Measurements from ENCODE around the gene RBBP8. TPM values are rescaled to one million over a fixed set of nuclear protein-coding genes. Genes with fewer than 3 reads are reported as not detected.
A peak's percentile ranks its signal among the peaks of the same experiment; 100 is the strongest.

RBBP8 gene
- total and polyA plus RNA-seq, 2 experiments from 2014 or later: 27.1 to 45.2 TPM

DNA sequence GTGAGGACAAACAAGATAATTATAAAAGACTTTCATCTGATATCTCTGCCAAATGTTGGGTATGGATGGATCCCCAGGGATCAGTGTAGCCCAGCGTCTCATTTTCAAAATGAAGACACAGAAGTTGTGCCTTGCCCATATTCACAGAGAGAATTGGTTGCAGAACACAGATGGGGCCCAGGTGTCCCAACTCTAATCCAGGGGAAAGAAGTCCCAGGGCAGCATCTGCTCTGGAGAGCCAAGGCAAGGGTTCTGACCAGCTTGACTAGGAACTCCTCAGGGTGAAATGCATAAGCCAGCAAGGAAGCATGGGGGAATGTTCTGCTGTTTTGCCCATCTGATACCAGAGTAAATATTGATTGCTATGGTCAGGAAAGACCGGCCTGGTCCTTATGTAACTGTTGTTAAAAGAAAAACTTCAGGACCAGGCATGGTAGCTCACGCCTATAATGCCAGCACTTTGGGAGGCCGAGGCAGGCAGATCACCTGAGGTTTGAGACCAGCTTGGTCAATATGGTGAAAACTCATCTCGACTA is 133.4 kb downstream of the RBBP8 start:
- WGBS, 2 experiments (ENCODE audit: low coverage in 1 of 2, low lambda C conversion rate in 2 of 2, missing lambda C conversion rate in 2 of 2): 88 to 94% methylated on average over 5 of the region's 5 CpGs
- no peak overlapping the region for H2AFZ ChIP-seq
- no peak overlapping the region for H3K9ac ChIP-seq
- H3K4me1 ChIP-seq (ENCODE audit: insufficient read depth): no peaks in the 10 kb centered on the region
- no peak overlapping the region for H3K4me3 ChIP-seq
- in situ Hi-C loops (cut with MboI): no loop called here
- no peaks in the 10 kb centered on the region for H3F3A ChIP-seq (ENCODE audit: insufficient read depth)
- H3K36me3 ChIP-seq (ENCODE audit: low read depth): no peaks in the 10 kb centered on the region
- no peak overlapping the region for H3K27ac ChIP-seq
- H3K79me2 ChIP-seq (ENCODE audit: insufficient read depth): no peaks in the 10 kb centered on the region
- DNase-seq: no peak
- no peaks in the 10 kb centered on the region for H3K9me3 ChIP-seq (ENCODE audit: low read depth)
- no peak overlapping the region for H3K4me2 ChIP-seq (ENCODE audit: unreplicated experiment)
- H3K9me2 ChIP-seq (ENCODE audit: insufficient read depth): no peaks in the 10 kb centered on the region
- no peak for TF ChIP-seq EZH2 (IDR thresholded peaks at IDR 0.05; ENCODE audit: insufficient read depth, poor library complexity, severe bottlenecking)
- TF ChIP-seq EZH2phosphoT487 (IDR thresholded peaks at IDR 0.05; ENCODE audit: insufficient read depth, low read depth): no peak
- H4K20me1 ChIP-seq (ENCODE audit: insufficient read depth): no peaks in the 10 kb centered on the region
- no peaks in the 10 kb centered on the region for H3K27me3 ChIP-seq (replicated peaks; ENCODE audit: insufficient read depth)

DNA sequence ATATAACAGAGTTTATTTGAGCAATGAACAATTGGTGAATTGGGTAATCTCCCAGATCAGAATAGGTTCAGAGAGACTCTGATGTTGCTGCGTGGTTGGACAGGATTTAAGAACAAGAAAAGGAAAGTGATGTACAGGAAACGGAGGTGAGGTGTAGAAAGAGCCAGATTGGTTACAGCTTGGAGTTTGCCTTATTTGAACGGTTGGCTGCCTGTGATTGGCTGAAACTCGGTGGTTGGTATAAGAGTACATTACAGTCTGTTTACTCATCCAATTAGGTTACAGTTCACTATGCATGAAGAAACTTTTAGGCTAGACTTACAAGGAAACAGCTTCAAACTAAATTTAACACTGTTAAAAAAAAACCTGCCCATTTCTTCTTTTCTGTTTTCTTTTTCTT is 134.1 kb downstream of the RBBP8 start:
- no peaks in the 10 kb centered on the region for H3K36me3 ChIP-seq (ENCODE audit: low read depth)
- H4K20me1 ChIP-seq (ENCODE audit: insufficient read depth): no peaks in the 10 kb centered on the region
- H3K9me2 ChIP-seq (ENCODE audit: insufficient read depth): no peaks in the 10 kb centered on the region
- H3F3A ChIP-seq (ENCODE audit: insufficient read depth): no peaks in the 10 kb centered on the region
- H3K9me3 ChIP-seq (ENCODE audit: low read depth): no peaks in the 10 kb centered on the region
- no peak overlapping the region for H3K9ac ChIP-seq
- H3K4me3 ChIP-seq: no peak overlapping the region
- no peak overlapping the region for H3K4me2 ChIP-seq (ENCODE audit: unreplicated experiment)
- in situ Hi-C loops (cut with MboI): no loop called here
- no peak overlapping the region for H3K27ac ChIP-seq
- H2AFZ ChIP-seq: no peak overlapping the region
- peak; percentile 18 for DNase-seq
- no peaks in the 10 kb centered on the region for H3K79me2 ChIP-seq (ENCODE audit: insufficient read depth)
- no peaks in the 10 kb centered on the region for H3K27me3 ChIP-seq (replicated peaks; ENCODE audit: insufficient read depth)
- TF ChIP-seq EZH2 (IDR thresholded peaks at IDR 0.05; ENCODE audit: insufficient read depth, poor library complexity, severe bottlenecking) (no peak), EZH2phosphoT487 (IDR thresholded peaks at IDR 0.05; ENCODE audit: insufficient read depth, low read depth) (no peak)
- 65 to 66% methylated on average over 4 of the region's 4 CpGs for WGBS, 2 experiments (ENCODE audit: low coverage in 1 of 2, low lambda C conversion rate in 2 of 2, missing lambda C conversion rate in 2 of 2)
- no peaks in the 10 kb centered on the region for H3K4me1 ChIP-seq (ENCODE audit: insufficient read depth)

DNA sequence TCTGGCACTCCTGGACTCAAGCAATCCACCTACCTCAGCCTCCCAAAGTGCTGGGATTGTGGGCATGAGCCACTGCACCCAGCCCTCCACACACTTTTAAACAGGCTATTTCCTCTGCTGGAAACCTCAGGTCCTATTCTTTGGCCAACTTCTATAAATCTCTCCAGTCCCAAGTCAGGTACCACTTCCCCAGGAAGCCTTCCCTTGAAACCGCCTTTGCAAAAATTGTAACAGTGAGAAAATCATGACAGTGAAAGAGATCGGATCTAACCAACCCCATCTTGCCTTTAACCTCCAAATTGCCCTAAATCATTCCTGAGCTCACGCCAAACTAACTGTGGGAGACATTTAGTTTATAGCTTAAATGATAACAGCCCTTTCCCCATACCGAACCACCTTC is 134.9 kb downstream of the RBBP8 start:
- H3K4me3 ChIP-seq: no peak overlapping the region
- H3K27me3 ChIP-seq (replicated peaks; ENCODE audit: insufficient read depth): no peaks in the 10 kb centered on the region
- no peak overlapping the region for H3K27ac ChIP-seq
- in situ Hi-C loops (cut with MboI): no loop called here
- DNase-seq: no peak
- H3F3A ChIP-seq (ENCODE audit: insufficient read depth): no peaks in the 10 kb centered on the region
- H3K4me1 ChIP-seq (ENCODE audit: insufficient read depth): no peaks in the 10 kb centered on the region
- H2AFZ ChIP-seq: no peak overlapping the region
- H3K9ac ChIP-seq: no peak overlapping the region
- no peak for TF ChIP-seq EZH2 (IDR thresholded peaks at IDR 0.05; ENCODE audit: insufficient read depth, poor library complexity, severe bottlenecking)
- no peak for TF ChIP-seq EZH2phosphoT487 (IDR thresholded peaks at IDR 0.05; ENCODE audit: insufficient read depth, low read depth)
- H3K9me2 ChIP-seq (ENCODE audit: insufficient read depth): no peaks in the 10 kb centered on the region
- no peaks in the 10 kb centered on the region for H3K36me3 ChIP-seq (ENCODE audit: low read depth)
- H4K20me1 ChIP-seq (ENCODE audit: insufficient read depth): no peaks in the 10 kb centered on the region
- H3K4me2 ChIP-seq (ENCODE audit: unreplicated experiment): no peak overlapping the region
- H3K9me3 ChIP-seq (ENCODE audit: low read depth): no peaks in the 10 kb centered on the region
- 97% methylated on average over 4 of the region's 4 CpGs for WGBS, 2 experiments (ENCODE audit: low coverage in 1 of 2, low lambda C conversion rate in 2 of 2, missing lambda C conversion rate in 2 of 2)
- H3K79me2 ChIP-seq (ENCODE audit: insufficient read depth): no peaks in the 10 kb centered on the region

DNA sequence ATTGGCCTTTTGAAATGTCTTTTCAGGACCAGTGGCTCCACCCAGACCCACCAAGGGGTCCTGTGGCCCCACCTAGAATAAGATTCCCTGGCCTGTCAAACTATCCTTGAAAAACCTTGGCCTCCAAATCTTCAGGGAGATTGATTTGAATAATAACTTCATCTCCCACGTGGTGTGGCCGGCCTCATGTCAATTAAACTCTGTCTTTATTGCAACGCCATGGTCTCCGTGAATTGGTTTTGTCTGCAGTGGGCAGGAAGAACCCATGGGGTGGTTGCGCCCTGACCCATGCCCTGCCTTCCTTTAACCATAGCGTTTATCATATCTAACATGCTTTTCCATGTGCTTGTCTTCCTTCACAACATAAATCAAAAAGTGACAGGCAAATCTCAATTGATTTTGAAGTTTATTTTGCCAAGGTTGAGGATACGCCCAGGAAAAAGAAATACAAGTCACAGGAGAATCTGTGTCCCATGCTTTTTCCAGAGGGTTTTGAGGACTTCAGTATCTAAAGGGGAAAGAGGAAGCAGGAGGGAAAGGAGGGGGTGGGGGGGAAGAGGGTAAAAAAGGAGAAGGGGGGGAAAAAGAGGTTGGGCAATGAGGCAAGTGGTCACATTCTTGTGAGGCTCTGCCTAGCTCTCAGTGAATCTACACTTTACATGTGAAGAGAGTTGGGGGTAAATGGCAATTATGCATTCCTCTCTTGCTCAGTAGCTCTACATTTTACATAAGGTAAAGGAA is 135.6 kb downstream of the RBBP8 start:
- Histone ChIP-seq H3K27me3 (replicated peaks; ENCODE audit: insufficient read depth) (no peaks in the 10 kb centered on the region), H3K36me3 (ENCODE audit: low read depth) (no peaks in the 10 kb centered on the region), H3K4me2 (ENCODE audit: unreplicated experiment) (no peak overlapping the region), H3K79me2 (ENCODE audit: insufficient read depth) (no peaks in the 10 kb centered on the region), H3K9ac (no peak overlapping the region), H3F3A (ENCODE audit: insufficient read depth) (no peaks in the 10 kb centered on the region), H4K20me1 (ENCODE audit: insufficient read depth) (no peaks in the 10 kb centered on the region), H3K4me3 (no peak overlapping the region), H3K9me2 (ENCODE audit: insufficient read depth) (no peaks in the 10 kb centered on the region), H3K9me3 (ENCODE audit: low read depth) (no peaks in the 10 kb centered on the region), H3K4me1 (ENCODE audit: insufficient read depth) (no peaks in the 10 kb centered on the region), H3K27ac (no peak overlapping the region), H2AFZ (no peak overlapping the region)
- in situ Hi-C loops (cut with MboI): no loop called here
- 93 to 94% methylated on average over 7 of the region's 7 CpGs for WGBS, 2 experiments (ENCODE audit: low coverage in 1 of 2, low lambda C conversion rate in 2 of 2, missing lambda C conversion rate in 2 of 2)
- no peak for TF ChIP-seq EZH2 (IDR thresholded peaks at IDR 0.05; ENCODE audit: insufficient read depth, poor library complexity, severe bottlenecking)
- no peak for TF ChIP-seq EZH2phosphoT487 (IDR thresholded peaks at IDR 0.05; ENCODE audit: insufficient read depth, low read depth)
- DNase-seq: no peak

Data from GM23248 (cell line).